ENCODE results near the gene TMEM207.
"Not testable (repeated sequence)": the region's sequence is repeated elsewhere in the genome, so short reads cannot be mapped to it uniquely, and the experiment has no call there.

The TMEM207 gene

GRCh38 chr3:190449801-190450200, at the start of gene TMEM207:
TMEM207 (minus strand) TSS chr3:190449901; CDS start chr3:190449809, 92 bp downstream.
- DNase-seq: no peak

- no peak for DNase-seq
Measured at GRCh38 chr3:190499122-190499521, 49.4 kb upstream of the TMEM207 start.

- no peak for DNase-seq
Measured at GRCh38 chr3:190498293-190498692, 48.6 kb upstream of the TMEM207 start.

GRCh38 chr3:190497811-190498210, 48.1 kb upstream of the TMEM207 start:
- DNase-seq: no peak

GRCh38 chr3:190496859-190497258, 47.2 kb upstream of the TMEM207 start:
- DNase-seq: no peak

- DNase-seq: peak in 1 of 2 donors; percentile 8
Measured at GRCh38 chr3:190495796-190496195, 46.1 kb upstream of the TMEM207 start.

- no peak for DNase-seq
Measured at GRCh38 chr3:190495354-190495753, 45.7 kb upstream of the TMEM207 start.

- no peak for DNase-seq
Measured at GRCh38 chr3:190494907-190495306, 45.2 kb upstream of the TMEM207 start.

- no peak for DNase-seq
Measured at GRCh38 chr3:190492966-190493365, 43.3 kb upstream of the TMEM207 start.

- no peak for DNase-seq
Measured at GRCh38 chr3:190492129-190492528, 42.4 kb upstream of the TMEM207 start.

- DNase-seq: no peak
Measured at GRCh38 chr3:190491533-190492054, 41.9 kb upstream of the TMEM207 start.

- no peak for DNase-seq
Measured at GRCh38 chr3:190486908-190487607, 37.4 kb upstream of the TMEM207 start.

GRCh38 chr3:190486533-190486864, 36.8 kb upstream of the TMEM207 start:
- DNase-seq: no peak

GRCh38 chr3:190485830-190486532, 36.3 kb upstream of the TMEM207 start:
- no peak for DNase-seq

GRCh38 chr3:190481779-190482178, 32.1 kb upstream of the TMEM207 start:
- no peak for DNase-seq

GRCh38 chr3:190473261-190473660, 23.6 kb upstream of the TMEM207 start:
- DNase-seq: not testable (repeated sequence)

- DNase-seq: no peak
Measured at GRCh38 chr3:190467922-190468321, 18.2 kb upstream of the TMEM207 start.

- DNase-seq: no peak
Measured at GRCh38 chr3:190458040-190458439, 8.3 kb upstream of the TMEM207 start.

GRCh38 chr3:190456770-190457169, 7.1 kb upstream of the TMEM207 start:
- DNase-seq: no peak

GRCh38 chr3:190455828-190456227, 6.1 kb upstream of the TMEM207 start:
- DNase-seq: no peak

- DNase-seq: no peak
Measured at GRCh38 chr3:190448256-190448655, 1.4 kb downstream of the TMEM207 start.

GRCh38 chr3:190446573-190447279, 3.0 kb downstream of the TMEM207 start:
- DNase-seq: no peak

- DNase-seq: no peak
Measured at GRCh38 chr3:190444576-190445145, 5.0 kb downstream of the TMEM207 start.
